ELR (cell line): Measurements from ENCODE around the gene GPR160.
"Not testable (repeated sequence)": the region's sequence is repeated elsewhere in the genome, so short reads cannot be mapped to it uniquely, and the experiment has no call there.

Experiments
- DNase-seq: peaks from one replicate; pipeline ENCODE4 v3.0.0-alpha.2; 2015; ENCODE audit warnings: low read depth

Gene GPR160, protein sequence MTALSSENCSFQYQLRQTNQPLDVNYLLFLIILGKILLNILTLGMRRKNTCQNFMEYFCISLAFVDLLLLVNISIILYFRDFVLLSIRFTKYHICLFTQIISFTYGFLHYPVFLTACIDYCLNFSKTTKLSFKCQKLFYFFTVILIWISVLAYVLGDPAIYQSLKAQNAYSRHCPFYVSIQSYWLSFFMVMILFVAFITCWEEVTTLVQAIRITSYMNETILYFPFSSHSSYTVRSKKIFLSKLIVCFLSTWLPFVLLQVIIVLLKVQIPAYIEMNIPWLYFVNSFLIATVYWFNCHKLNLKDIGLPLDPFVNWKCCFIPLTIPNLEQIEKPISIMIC

DNA sequence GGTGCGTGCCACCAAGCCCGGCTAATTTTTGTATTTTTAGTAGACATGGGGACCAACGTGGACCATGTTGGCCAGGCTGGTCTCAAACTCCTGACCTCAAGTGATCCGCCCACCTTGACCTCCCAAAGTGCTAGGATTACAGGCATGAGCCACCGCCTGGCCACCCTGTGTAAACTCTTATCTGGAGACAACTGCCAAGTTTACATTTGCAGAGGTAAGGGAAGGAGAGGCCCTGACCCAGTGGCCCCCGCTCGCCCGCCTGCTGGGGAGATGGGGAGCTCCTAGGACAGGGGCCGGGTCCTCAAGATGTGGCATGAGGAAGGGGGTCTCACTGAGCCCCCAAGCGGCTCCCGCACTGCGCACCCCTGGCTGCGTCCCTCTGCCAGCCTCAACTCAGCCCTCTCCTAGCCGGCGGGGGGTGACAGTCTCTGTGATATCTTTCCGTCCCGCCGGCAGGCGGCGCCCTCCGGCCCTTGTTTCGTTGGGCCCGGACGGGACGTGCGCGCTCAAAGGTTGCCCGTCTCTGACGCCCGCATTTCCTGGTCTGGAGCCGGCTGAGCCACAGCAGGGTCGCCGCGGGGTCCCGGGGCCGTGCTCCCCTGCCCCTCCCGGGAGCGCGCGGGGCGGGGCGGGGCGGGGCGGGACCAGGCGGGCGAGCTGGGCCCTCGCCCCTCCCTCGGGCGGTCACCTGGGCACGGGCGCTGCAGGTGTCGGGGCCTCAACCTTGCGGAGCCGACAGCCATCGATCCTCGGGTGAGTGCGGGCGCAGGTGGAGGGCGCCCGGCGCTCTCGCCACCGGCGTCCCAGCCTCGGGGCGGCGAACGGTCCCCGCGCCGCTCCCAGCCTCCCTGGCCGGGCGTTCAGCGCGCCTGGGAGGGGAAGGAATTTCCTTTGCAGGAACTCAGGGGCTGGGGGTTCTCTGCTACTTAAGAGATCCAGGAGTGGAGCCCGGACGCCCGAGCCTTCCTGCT, at the start of gene GPR160:
TSS of gene GPR160 (plus strand) at position 533 of the 971 bp plus-strand sequence. CDS start 45,978 bp downstream, outside the sequence.
- peak; percentile 51 for DNase-seq

DNA sequence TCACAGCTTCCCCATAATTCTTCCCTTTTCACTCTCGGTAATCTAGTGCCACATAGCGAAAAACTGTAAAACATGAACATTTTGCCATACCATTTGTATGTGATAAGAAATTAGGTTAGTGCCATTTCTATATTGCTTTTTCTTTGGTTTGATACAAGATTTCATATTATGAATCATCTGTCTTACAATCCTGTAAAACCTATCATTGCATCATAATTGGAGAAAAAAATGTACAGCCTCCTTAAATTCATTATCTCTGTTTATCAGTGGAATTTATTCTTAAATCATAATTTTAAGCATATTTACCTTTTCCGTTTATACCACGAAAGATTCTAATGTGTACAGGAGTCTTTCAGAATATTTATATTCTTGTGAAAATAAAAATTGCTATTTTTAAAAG, 47.4 kb upstream of the GPR160 start:
- DNase-seq: no peak

DNA sequence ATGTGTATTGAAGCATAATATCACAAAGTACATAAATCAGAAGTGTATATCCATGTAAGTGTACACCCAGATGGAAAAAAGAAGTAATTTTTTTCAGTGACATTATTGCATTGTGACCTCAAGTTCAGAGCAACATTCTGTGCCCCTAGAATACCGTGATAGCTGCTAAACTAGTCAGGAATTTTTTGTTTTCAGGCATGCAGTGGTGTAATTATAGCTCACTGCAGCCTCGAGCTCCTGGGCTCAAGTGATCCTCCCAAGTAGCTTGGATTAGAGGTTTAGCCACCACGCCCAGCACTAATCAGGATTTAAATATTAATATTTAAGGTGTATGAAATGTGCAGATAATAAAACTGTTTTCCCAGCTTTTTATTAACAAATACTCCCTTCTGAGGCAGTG, 45.6 kb upstream of the GPR160 start:
- no peak for DNase-seq

DNA sequence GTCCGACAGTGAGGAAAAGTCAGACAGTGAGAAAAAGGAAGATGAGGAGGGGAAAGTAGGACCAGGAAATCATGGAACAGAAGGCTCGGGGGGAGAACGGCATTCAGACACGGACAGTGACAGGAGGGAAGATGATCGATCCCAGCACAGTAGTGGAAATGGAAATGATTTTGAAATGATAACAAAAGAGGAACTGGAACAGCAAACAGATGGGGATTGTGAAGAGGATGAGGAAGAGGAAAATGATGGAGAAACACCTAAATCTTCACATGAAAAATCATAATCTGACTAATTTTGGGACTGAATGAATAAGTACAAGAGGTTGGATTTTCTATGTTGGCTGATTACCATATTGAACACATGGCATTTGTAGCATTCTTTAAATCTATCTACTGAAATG, 45.0 kb upstream of the GPR160 start:
- DNase-seq: no peak

DNA sequence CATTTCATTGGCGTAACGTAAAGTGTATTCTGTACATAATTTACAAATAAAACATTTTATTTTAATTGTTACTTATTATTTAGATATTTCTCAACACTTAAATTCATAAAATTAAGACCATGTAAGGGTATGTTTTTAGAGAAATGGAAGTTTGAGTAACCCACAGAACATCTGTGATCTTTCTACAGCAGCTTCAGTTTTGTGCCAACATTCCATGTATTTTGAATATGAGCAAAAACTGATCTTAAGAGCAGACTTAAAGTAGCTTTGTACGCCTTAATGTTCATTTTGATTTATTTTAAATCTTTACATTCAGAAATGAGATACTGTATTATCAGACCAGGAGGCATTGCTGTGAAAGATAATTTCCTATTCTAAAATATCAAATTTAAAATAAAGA, 44.0 kb upstream of the GPR160 start:
- DNase-seq: no peak

DNA sequence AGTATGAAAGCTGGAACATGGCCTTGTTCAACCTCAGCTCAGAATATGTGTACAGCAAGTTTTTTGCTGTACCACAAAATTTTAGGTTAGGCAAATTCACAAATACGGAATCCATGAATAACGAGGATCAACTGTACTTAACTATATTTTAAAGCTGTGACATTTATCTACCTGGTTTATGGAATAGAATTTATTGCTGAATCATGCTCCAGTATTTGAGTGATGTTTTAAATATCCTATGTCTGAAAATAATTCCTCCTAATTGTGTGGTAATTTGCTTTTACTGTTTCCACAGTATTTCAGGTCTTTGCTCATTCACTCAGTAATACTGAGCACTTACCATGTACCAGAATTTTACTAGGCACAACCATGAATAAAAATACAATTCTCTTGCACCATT, 41.7 kb upstream of the GPR160 start:
- no peak for DNase-seq

DNA sequence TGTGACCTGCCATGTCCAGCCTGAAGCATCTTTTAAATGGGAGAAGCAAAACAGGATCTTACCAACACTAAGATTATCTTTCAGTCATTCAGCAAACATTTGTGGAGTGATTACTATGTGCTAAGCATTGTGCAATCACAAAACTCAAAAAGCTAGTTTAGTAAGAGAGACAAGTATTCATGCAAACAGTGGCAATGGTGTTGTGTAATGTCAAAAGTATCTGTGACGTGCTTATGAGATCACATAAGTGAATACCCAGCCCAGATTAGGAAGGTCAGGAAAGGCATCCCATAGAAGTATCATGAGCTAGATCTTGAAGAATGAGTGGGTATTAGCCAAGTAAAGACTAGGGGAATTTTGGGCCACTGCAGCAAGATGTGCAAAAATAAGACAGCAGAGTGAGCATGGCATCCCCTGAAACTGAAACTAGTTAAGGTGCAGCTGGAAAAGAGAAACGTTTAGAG, 39.1 kb upstream of the GPR160 start:
- DNase-seq: peak; percentile 78

DNA sequence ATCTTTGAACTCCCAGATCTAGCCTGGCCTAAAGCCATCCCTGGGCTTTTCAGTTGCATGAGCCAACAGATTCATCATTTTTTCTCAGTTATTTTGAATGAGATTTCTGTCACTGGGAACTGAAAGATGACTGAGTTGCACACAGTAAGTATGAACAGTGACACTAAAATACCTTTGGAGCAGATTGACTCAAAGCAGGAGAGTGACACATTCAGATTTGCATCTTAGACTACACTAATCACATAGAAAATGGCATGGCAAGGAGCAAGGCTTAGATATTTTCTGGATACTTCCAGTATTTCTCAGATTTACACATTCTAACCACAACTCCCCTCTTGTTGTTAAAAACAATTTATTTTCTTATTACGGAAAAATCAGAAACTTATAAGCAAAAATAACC, 38.4 kb upstream of the GPR160 start:
- no peak for DNase-seq

DNA sequence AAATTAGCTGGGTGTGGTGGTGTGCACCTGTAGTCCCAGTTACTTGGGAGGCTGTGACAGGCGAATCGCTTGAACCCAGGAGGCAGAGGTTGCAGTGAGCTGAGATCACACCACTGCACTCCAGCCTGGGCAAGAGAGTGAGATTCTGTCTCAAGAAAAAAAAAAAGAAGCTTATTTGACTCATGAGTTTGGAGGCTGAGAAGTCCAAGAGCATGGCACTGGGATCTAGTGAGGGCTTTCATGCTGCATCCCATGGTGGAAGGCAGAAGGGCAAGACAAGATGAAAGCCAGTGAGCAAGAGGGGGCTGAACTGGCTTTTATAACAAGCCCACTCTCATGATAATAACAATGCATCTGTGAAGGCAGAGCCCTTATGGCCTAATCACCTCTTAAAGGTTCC, 37.7 kb upstream of the GPR160 start:
- DNase-seq: no peak

DNA sequence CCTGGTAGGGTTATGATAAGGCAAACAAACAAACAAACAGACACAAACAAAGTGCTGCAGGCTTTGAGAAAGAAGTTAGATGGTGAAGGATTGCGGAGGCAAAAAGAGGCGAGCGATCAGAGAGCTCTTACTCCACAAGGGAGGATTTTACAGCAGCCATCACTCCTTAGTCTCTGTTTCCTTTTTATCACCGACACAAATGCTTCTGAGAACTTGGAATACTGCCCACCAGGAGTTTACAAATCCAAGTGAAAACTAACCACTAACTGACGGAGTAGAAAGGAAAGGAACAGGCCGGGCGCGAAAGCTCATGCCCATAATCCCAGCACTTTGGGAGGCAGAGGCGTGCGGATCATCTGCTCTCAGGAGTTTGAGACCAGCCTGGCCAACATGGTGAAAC, 35.6 kb upstream of the GPR160 start:
- DNase-seq: no peak

DNA sequence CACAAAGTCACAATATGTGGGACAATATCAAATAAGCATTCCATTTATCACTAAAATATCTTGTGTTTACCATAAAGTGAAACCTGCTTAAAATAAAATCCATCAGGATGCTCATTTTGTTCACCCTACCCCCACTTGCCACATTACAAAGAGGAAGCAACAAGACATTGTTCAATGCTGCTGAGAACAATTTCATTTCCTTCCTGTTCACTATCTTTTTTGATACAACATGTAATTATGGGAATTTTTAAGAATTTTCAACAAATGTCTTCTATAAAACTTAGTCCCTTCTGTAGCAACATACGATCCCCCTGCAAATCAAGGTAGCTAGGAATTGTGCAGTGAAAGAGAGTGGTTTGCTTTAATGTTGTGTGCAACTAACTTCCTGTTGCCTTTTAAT, 34.9 kb upstream of the GPR160 start:
- no peak for DNase-seq

DNA sequence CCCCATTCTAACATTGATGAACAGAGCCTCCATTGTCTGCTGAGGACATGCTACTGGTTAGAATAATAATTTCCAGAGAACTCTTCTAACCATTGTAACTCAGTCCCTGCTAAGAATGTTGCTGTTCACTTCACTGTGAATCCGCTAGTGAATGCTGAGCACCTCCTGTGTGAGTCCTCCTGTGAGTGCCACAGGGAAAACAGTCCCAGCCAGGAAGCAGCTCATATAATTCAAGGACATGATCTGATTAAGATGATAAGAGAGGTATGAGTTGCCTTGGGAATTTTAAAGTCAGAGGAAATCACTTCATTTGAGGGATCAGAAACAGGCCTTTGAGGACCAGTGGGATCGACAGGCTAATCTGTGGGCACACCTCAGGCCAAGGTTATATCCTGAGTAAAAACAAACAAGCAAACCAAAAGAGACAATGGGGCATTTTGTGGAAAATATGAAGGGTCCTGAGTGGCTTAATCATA, 33.9 kb upstream of the GPR160 start:
- no peak for DNase-seq

DNA sequence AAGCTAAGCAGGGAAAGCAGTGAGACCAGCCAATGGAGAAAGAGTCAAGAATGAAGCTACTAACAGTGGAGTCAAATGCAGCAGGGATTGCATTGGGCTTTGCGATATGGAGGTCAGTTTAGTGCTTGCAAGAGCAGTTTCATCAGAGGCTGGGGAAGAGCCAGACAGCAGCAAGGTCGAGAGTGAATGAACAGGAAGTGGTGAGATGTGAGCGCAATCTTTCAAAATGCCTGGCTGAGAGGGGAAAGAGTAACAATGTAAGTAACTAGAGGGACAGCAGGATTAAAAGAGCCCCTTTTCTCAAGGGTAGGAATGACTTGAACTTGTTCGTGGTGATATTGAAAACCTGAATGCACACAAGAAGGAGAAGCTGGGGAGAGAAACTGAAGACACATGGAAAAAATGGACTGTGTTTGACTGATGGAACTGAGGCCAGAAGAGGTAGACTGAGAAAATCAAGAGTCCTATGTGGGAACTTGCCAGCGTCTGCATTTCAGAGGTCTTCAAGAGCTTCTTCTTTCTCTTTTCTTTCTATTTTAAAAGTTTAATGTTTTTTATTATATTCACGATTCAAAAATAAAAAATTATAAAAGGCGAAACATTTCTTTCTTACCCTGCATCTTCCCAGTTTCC, 30.6 kb upstream of the GPR160 start:
- peak; percentile 39 for DNase-seq

DNA sequence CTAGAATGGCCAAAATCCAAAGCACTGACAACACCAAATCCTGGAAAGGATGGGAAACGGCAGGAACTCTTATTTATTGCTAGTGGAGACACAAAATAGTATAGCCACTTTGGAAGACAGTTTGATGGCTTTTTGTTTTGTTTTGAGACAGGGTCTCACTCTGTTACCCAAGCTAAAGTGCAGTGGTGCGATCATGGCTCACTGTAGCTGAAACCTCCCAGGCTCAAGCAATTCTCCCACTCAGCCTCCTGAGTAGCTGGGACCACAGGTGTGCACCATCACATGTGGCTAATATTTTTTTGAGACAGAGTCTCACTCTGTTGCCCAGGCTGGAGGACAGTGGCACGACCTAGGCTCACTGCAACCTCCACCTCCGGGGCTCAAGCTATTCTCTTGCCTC, 27.3 kb upstream of the GPR160 start:
- DNase-seq: no peak

DNA sequence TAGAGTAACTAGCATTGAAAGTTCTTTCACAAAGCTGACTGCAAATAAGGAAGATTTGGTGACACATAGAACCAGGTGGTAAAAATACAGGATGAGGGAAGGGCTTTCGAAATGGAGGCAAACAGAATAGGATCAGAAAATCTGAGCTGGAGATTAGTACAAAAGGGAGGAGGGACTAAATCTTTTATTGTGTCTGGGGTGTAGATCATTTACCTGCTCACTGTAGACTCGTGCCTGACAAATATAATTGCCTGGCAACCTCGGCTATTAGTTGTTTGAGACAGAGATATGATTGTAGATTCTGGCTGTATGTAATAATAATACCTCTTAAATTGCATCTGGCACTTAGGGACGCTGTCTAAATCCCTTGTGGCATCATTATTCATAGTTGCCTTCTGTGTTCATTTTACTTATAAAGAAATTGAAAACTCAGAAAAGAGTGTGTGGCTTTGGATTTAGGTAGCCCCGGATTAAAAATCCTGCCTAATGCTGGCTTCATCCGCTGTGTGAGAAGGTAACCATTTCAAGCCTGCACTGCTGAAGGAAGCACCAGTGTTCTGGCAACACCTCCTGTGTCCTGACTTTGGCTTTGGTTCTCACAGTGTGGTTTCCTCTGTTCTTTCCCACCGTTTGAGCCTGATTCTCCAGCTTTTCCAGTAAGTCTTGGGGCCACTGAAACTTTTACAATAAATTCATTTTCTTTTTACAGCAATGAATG, 25.0 kb upstream of the GPR160 start:
- no peak for DNase-seq

DNA sequence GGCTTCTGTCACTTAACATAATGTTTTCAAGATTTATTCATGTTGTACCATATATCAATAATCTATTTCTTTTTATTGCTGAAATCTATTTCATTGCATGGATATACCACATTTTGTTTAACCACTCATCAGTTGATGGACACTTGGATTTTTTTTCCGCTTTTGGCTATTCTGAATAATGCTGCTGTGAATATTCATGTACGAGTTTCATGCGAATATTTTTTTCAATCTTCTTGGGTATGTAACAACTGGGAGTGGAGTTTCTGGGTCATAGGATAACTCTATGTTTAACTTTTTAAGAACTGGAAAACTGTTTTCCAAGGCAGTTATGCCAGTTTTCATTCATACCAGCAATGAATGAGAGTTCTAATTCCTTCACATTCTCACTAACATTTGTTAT, 21.7 kb upstream of the GPR160 start:
- DNase-seq: no peak

DNA sequence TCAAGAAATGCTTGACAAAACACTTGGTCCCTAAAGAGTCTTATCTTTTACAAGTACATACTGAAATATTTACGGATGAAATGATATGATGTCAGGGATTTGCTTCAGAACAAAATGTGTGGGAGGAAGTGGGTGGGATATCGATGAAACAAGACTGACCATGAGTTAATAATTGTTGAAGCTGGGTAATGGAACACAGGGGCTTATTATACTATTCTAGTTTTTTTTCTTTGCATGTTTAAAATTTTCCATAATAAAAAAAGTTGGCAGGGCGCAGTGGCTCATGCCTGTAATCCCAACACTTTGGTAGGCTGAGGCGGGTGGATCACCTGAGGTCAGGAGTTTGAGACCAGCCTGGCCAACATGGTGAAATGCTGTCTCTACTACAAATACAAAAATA, 18.5 kb upstream of the GPR160 start:
- not testable (repeated sequence) for DNase-seq

DNA sequence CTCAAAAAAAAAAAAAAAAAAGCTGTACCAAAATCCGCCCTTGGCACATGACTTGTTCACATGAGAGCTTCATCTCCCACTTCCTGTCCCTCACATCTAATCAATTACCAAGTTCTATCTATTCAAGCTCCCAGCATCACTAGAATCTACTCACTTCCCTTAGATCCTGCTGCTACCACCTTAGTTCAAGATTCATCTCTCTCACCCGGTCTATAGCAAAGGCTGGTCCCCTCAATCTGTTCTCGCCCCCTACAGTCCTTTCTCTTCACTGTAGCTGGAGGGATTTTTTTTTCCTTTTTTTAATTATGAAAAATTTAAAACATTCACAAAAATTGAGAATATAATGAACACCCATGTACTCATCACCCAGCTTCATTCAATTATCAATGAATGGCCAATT, 16.7 kb upstream of the GPR160 start:
- DNase-seq: peak; percentile 26

DNA sequence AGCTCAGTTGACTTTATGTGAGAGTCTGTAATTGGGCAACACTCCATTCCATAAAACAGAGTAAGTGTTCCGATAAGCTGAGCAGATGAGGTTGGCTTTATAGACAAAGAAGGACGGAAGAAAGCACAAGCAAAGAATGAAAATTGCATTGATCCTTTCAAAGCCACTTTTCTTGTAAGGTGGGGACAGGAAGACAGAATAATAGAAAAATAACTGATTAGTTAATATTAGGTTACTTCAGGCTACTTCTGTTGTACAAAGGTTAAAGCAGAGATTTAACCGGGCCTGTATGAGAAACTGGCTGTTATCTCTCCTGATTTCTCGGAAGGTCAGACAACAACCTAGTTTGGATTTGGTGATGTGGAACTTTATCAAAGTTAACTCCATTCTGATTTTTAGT, 15.5 kb upstream of the GPR160 start:
- no peak for DNase-seq

DNA sequence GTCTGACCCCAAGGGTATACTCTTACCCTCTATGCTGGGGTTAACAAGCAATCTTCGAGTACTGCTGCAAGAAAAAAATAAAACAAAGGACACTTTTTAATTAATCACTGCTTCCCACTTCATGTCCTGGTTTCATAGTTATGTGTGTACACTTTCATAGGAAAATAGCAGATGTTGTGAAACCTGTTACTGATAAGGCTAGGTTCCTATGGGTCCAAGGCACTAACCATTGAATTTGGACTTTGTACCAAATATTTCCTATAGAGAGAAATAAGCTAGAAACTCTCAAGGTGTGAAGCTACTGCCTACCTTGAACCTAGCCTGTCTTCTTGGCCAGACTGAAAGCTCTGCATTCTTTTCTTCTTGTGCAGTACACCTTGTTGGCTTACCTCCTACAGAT, 14.6 kb upstream of the GPR160 start:
- no peak for DNase-seq

DNA sequence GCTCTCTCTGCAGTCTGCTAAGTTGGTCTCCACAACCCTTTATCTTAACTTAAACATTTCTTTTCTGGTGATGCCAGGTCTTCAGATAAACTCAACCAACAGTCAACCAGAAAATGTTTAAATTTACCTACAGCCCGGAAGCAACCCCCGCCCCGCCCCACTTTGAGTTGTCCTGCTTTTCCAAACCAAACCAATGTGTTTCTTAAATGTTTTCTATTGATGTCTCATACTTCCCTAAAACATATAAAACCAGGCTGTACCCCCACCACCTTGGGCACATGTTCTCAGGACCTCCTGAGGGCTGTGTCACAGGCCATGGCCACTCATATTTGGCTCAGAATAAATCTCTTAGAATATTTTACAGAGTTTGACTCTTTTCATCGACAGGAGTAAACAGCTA, 13.2 kb upstream of the GPR160 start:
- DNase-seq: no peak
